IMR-90 (cell line): ENCODE results near the gene RUNX3. TPM values are rescaled to one million over a fixed set of nuclear protein-coding genes. Genes with fewer than 3 reads are reported as not detected.

Experiments
- ATAC-seq: fragments of 200-7000 bp; cut with Tn5 transposase; 2 replicates; pipeline ENCODE4 v1.9.1; 2020; ENCODE audit warnings: low read depth, mild to moderate bottlenecking, moderate library complexity
- BruUV-seq: library from RNA; stranded (reverse); fragments of 400-500 nt; replicated peaks from 2 replicates; lab custom pipeline; 2021; lab: Mats Ljungman, UMichigan
- CTCF ChIA-PET: fragments of 300-600 bp; formaldehyde crosslinking; extraction: SDS; loops from one replicate; lab custom pipeline; 2021; ENCODE audit warnings: antibody characterized with exemption; lab: Yijun Ruan, JAX
- POLR2A ChIA-PET: fragments of 300-600 bp; sonication (Branson Sonifier 250); formaldehyde crosslinking; loops from one replicate; lab custom pipeline; 2022; ENCODE audit warnings: antibody characterized with exemption; ENCODE audit not compliant: unreplicated experiment; lab: Charles Lee
- DNase-seq: peaks from one replicate; pipeline ENCODE4 v3.0.0; 2013
- H2AFZ ChIP-seq: replicated peaks from 2 replicates; pipeline ENCODE3; 2013; ENCODE audit warnings: low read length, mild to moderate bottlenecking; ENCODE audit not compliant: poor library complexity
- H2AK5ac ChIP-seq: 2 replicates; pipeline ENCODE4 v1.6.1; 2013; ENCODE audit warnings: low read depth, low read length, inconsistent platforms
- H2AK9ac ChIP-seq: replicated peaks from 2 replicates; pipeline ENCODE3; 2013; ENCODE audit warnings: mild to moderate bottlenecking, low read depth, low read length, moderate library complexity; ENCODE audit not compliant: poor library complexity
- H2BK120ac ChIP-seq: 2 replicates; pipeline ENCODE4 v1.6.1; 2013; ENCODE audit warnings: low read depth, low read length, inconsistent platforms
- H2BK15ac ChIP-seq: 3 replicates; pipeline ENCODE4 v1.6.1; 2013; ENCODE audit warnings: low read depth, low read length, inconsistent platforms
- H2BK20ac ChIP-seq: 2 replicates; pipeline ENCODE4 v1.6.1; 2013; ENCODE audit warnings: low read depth, mild to moderate bottlenecking, inconsistent platforms, low read length, moderate library complexity
- H2BK5ac ChIP-seq: 2 replicates; pipeline ENCODE4 v1.6.1; 2013; ENCODE audit warnings: mild to moderate bottlenecking, low read depth, low read length, inconsistent platforms; ENCODE audit not compliant: poor library complexity, severe bottlenecking
- H3K14ac ChIP-seq: replicated peaks from 2 replicates; pipeline ENCODE4 v1.6.1; 2013; ENCODE audit warnings: low read depth, low read length, inconsistent platforms
- H3K18ac ChIP-seq: 2 replicates; pipeline ENCODE4 v1.6.1; 2013; ENCODE audit warnings: low read depth, low read length, control low read depth
- H3K23ac ChIP-seq: 2 replicates; pipeline ENCODE4 v1.6.1; 2013; ENCODE audit warnings: low read depth, low read length, inconsistent platforms
- H3K27ac ChIP-seq: 2 replicates; pipeline ENCODE4 v1.5.1; 2013; ENCODE audit warnings: mild to moderate bottlenecking, control low read depth, low read length; ENCODE audit not compliant: insufficient read depth
- H3K27me3 ChIP-seq: 2 replicates; pipeline ENCODE4 v1.6.1; 2013; ENCODE audit warnings: low read length; ENCODE audit not compliant: control insufficient read depth, insufficient read depth
- H3K36me3 ChIP-seq: 2 replicates; pipeline ENCODE4 v1.6.1; 2013; ENCODE audit warnings: low read length, mixed read lengths; ENCODE audit not compliant: control insufficient read depth, insufficient read depth
- H3K4ac ChIP-seq: 2 replicates; pipeline ENCODE4 v1.6.1; 2013; ENCODE audit warnings: low read depth, low read length, inconsistent platforms
- H3K4me1 ChIP-seq: 2 replicates; pipeline ENCODE4 v1.6.1; 2013; ENCODE audit warnings: low read length, mixed read lengths; ENCODE audit not compliant: control insufficient read depth, insufficient read depth
- H3K4me2 ChIP-seq: 2 replicates; pipeline ENCODE4 v1.6.1; 2013; ENCODE audit warnings: low read depth, mild to moderate bottlenecking, control low read depth, low read length, moderate library complexity
- H3K4me3 ChIP-seq: 2 replicates; pipeline ENCODE4 v1.5.1; 2013; ENCODE audit warnings: low read depth, mild to moderate bottlenecking, control low read depth, low read length, moderate library complexity; ENCODE audit not compliant: insufficient read depth
- H3K56ac ChIP-seq: 2 replicates; pipeline ENCODE4 v1.6.1; 2013; ENCODE audit warnings: low read length, inconsistent platforms; ENCODE audit not compliant: insufficient read depth; ENCODE audit errors: extremely low read depth
- H3K79me1 ChIP-seq, 2 experiments: 2 replicates each; pipeline ENCODE4 v1.6.1; 2013; ENCODE audit warnings: low read length in 2 of 2, inconsistent platforms in 1 of 2, low read depth in 1 of 2
- H3K9ac ChIP-seq: 2 replicates; pipeline ENCODE4 v1.6.1; 2013; ENCODE audit warnings: low read depth, low read length, control low read depth
- H3K9me1 ChIP-seq: 2 replicates; pipeline ENCODE4 v1.6.1; 2013; ENCODE audit warnings: low read length, inconsistent platforms; ENCODE audit not compliant: insufficient read depth
- H3K9me3 ChIP-seq: 2 replicates; pipeline ENCODE4 v1.6.1; 2013; ENCODE audit warnings: low read length; ENCODE audit not compliant: control insufficient read depth, insufficient read depth
- H4K20me1 ChIP-seq: 2 replicates; pipeline ENCODE4 v1.6.1; 2013; ENCODE audit warnings: low read length, inconsistent platforms; ENCODE audit not compliant: insufficient read depth
- H4K5ac ChIP-seq: 2 replicates; pipeline ENCODE4 v1.6.1; 2013; ENCODE audit warnings: mild to moderate bottlenecking, low read depth, low read length, control low read depth
- H4K8ac ChIP-seq, 2 experiments: 2 replicates each; pipeline ENCODE4 v1.6.1; 2013; ENCODE audit warnings: low read depth in 2 of 2, low read length in 2 of 2, control low read depth in 1 of 2, inconsistent platforms in 1 of 2
- H4K91ac ChIP-seq: 2 replicates; pipeline ENCODE4 v1.6.1; 2013; ENCODE audit warnings: low read depth, low read length, inconsistent platforms; ENCODE audit not compliant: insufficient read depth
- BHLHE40 ChIP-seq: fragments of 150-350 bp; IDR thresholded peaks from 2 replicates; pipeline ENCODE4 v1.6.1; 2016; ENCODE audit warnings: mild to moderate bottlenecking, low read depth, low read length
- CHD1 ChIP-seq: IDR thresholded peaks from 2 replicates; pipeline ENCODE4 v1.6.1; 2012; ENCODE audit warnings: low read depth, low read length, improper control_type of control experiment
- FOS ChIP-seq: fragments of 150-350 bp; IDR thresholded peaks from 2 replicates; pipeline ENCODE4 v1.6.1; 2016; ENCODE audit warnings: low read depth, low read length
- MAFK ChIP-seq: IDR thresholded peaks from 2 replicates; pipeline ENCODE4 v1.6.1; 2012; ENCODE audit warnings: low read depth, low read length, improper control_type of control experiment
- MAZ ChIP-seq: IDR thresholded peaks from 2 replicates; pipeline ENCODE4 v1.6.1; 2012; ENCODE audit warnings: low read depth, mild to moderate bottlenecking, low read length, improper control_type of control experiment, moderate library complexity, borderline replicate concordance
- MXI1 ChIP-seq: IDR thresholded peaks from 2 replicates; pipeline ENCODE4 v1.6.1; 2012; ENCODE audit warnings: low read depth, mild to moderate bottlenecking, low read length, moderate library complexity, borderline replicate concordance
- NFE2L2 ChIP-seq: fragments of 150-350 bp; IDR thresholded peaks from 2 replicates; pipeline ENCODE4 v1.6.1; 2016; ENCODE audit warnings: low read depth, mild to moderate bottlenecking, low read length
- POLR2A ChIP-seq: IDR thresholded peaks from 2 replicates; pipeline ENCODE4 v1.6.1; 2012; ENCODE audit warnings: mild to moderate bottlenecking, low read depth, low read length
- RAD21 ChIP-seq: IDR thresholded peaks from 2 replicates; pipeline ENCODE4 v1.6.1; 2012; ENCODE audit warnings: low read length, improper control_type of control experiment
- RFX5 ChIP-seq: IDR thresholded peaks from 2 replicates; pipeline ENCODE4 v1.8.0; 2012; ENCODE audit warnings: low read depth, mild to moderate bottlenecking, low read length, moderate library complexity
- SMC3 ChIP-seq: fragments of 150-350 bp; IDR thresholded peaks from 2 replicates; pipeline ENCODE4 v1.6.1; 2016; ENCODE audit warnings: low read depth, mild to moderate bottlenecking, antibody characterized with exemption, low read length, moderate library complexity
- WGBS, 2 experiments: methylation state at CpG; one replicate each; pipeline versions ENCODE4 v1.1.5 to v1.1.7; 2013; ENCODE audit warnings: missing lambda C conversion rate in 2 of 2; ENCODE audit not compliant: insufficient read length in 1 of 2; ENCODE audit errors: extremely low coverage in 2 of 2; 5-methylcytosine and 5-hydroxymethylcytosine counted together
- dilution Hi-C: fragments of 300-500 bp; cut with HindIII; formaldehyde crosslinking; loops from one replicate; pipeline ENCODE4 v1.14.3; 2018; ENCODE audit warnings: low sequenced_read_pairs; ENCODE audit not compliant: unreplicated experiment
- in situ Hi-C: fragments of 300-500 bp; cut with MboI; formaldehyde crosslinking; loops from 3 replicates; pipeline ENCODE4 v1.14.3; 2019; ENCODE audit warnings: low sequenced_read_pairs, inconsistent platforms, mixed read lengths
- intact Hi-C: fragments of 100-400 bp; cut with micrococcal nuclease; formaldehyde crosslinking; loops from 2 replicates; pipeline ENCODE4 v1.10.0; 2022
- polyA plus RNA-seq, 3 experiments: library from polyadenylated mRNA; depleted of rRNA; stranded (reverse); fragments of >200 nt; gene quantifications; 2 replicates each; pipeline ENCODE4 v1.2.3, GENCODE V29; 2012; ENCODE audit warnings: low replicate concordance in 1 of 3
- total RNA-seq: library from RNA; depleted of rRNA; stranded (reverse); fragments of >200 nt; gene quantifications from 2 replicates; pipeline ENCODE4 v1.2.3, GENCODE V29; 2012
- TF ChIP-seq, protein P1 (sequence below): conservative IDR thresholded peaks from 2 replicates; pipeline ENCODE4 v1.5.1; 2012; ENCODE audit warnings: mild to moderate bottlenecking, low read depth, low read length, improper control_type of control experiment
- TF ChIP-seq, protein P2 (sequence below): fragments of 150-350 bp; IDR thresholded peaks from 2 replicates; pipeline ENCODE4 v1.6.1; 2017; ENCODE audit warnings: mild to moderate bottlenecking, antibody characterized with exemption, low read length, low read depth
- TF ChIP-seq, protein P3 (sequence below): fragments of 150-350 bp; IDR thresholded peaks from 2 replicates; pipeline ENCODE4 v1.6.1; 2016; ENCODE audit warnings: low read depth, mild to moderate bottlenecking, low read length, moderate library complexity, borderline replicate concordance

RUNX3 gene
- total and polyA plus RNA-seq, 2 of the 4 experiments (the other 2 are of a cell fraction) = 0.07 TPM; not detected in 1

DNA sequence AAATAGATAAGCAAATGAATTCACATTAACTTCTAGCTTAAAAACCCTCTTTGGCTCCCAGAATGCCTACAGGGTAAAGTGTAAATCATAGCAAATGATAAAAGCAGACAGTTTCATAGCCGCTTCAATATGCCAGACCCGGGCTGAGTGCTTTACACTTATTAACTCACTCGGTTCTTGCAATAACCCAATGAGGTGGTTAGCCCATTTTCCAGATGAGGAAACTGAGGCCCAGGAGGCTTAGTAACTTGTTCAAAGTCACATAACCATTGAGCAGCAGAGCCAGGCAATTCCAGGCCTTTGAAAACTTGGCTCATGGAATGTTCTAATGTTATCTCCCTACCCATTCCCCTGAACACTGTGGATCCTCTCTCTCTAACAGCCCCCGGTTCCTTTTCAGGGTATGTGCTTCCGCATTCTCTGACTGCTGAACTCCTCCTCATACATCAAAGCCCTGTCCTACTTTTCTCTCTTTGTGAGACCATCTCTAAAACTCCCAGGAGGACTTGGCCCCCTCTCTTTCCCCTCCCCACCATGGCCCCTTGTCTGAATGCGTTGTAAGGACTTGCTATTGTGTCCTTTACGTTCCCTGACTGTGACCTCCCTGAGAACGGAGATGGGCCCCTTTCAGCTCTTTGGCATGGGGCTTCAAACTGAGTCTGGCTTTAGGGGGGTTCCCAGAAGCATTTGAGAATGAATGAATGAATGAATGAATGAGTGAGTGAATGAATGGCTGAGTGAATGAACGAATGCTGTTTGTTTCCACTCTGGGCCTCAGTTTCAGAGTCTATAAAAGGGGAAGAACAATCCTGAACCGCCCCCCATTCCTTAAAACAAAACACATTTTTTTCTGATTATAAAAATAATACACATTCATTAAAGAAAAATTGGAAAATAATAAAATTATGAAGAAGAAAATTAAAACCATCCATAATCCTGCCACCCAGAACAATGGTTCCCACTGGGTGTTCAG lies 15.6 kb upstream of the RUNX3 start:
- Histone ChIP-seq H3K27ac (no peak overlapping the region), H3K36me3 (no peaks in the 10 kb centered on the region), H2BK120ac (no peak overlapping the region), H3K9me3 (no peaks in the 10 kb centered on the region), H3K18ac (no peak overlapping the region), H3K4me3 (no peak overlapping the region), H3K4me2 (no peak overlapping the region), H3K14ac (no peak overlapping the region), H4K91ac (no peak overlapping the region), H2BK20ac (no peak overlapping the region), H2AK9ac (no peak overlapping the region), H2BK5ac (no peak overlapping the region), H3K9ac (no peak overlapping the region), H3K9me1 (peaks cover 9% of the 10 kb centered on the region; the same call in 1 of the 2 replicates), H2AFZ (no peak overlapping the region), H3K27me3 (peaks cover 14% of the 10 kb centered on the region; the same call in 1 of the 2 replicates), H3K79me1 (no peaks in the 10 kb centered on the region), H3K4me1 (peaks cover 24% of the 10 kb centered on the region), H4K5ac (no peak overlapping the region), H3K23ac (no peak overlapping the region), H4K8ac (no peak overlapping the region), H2AK5ac (peak overlapping the region; percentile 28; the same call in 1 of the 2 replicates), H3K4ac (no peak overlapping the region), H2BK15ac (0 out of 3 replicates have a peak overlapping the region, but pooled peaks have one; percentile 46), H4K20me1 (no peaks in the 10 kb centered on the region), H3K56ac (no peak overlapping the region)
- in situ Hi-C loops = no loop called here
- intact Hi-C loops = no loop called here
- ATAC-seq (no peak), DNase-seq (no peak)
- no TSS peak for BruUV-seq
- dilution Hi-C loops = no loop called here
- CTCF ChIA-PET = no interaction called here
- POLR2A ChIA-PET = no interaction called here
- 91% methylated on average over 4 of the region's 10 CpGs; no CpG with 5 or more reads in 1 of the 2 experiments for WGBS, 2 experiments
- TF ChIP-seq, protein P1, sequence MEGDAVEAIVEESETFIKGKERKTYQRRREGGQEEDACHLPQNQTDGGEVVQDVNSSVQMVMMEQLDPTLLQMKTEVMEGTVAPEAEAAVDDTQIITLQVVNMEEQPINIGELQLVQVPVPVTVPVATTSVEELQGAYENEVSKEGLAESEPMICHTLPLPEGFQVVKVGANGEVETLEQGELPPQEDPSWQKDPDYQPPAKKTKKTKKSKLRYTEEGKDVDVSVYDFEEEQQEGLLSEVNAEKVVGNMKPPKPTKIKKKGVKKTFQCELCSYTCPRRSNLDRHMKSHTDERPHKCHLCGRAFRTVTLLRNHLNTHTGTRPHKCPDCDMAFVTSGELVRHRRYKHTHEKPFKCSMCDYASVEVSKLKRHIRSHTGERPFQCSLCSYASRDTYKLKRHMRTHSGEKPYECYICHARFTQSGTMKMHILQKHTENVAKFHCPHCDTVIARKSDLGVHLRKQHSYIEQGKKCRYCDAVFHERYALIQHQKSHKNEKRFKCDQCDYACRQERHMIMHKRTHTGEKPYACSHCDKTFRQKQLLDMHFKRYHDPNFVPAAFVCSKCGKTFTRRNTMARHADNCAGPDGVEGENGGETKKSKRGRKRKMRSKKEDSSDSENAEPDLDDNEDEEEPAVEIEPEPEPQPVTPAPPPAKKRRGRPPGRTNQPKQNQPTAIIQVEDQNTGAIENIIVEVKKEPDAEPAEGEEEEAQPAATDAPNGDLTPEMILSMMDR = no peak
- TF ChIP-seq CHD1 = no peak
- no peak for TF ChIP-seq RAD21
- TF ChIP-seq MAFK = no peak
- no peak for TF ChIP-seq MAZ
- TF ChIP-seq SMC3 = no peak
- no peak for TF ChIP-seq MXI1
- no peak for TF ChIP-seq POLR2A
- TF ChIP-seq NFE2L2 = no peak
- TF ChIP-seq, protein P2, sequence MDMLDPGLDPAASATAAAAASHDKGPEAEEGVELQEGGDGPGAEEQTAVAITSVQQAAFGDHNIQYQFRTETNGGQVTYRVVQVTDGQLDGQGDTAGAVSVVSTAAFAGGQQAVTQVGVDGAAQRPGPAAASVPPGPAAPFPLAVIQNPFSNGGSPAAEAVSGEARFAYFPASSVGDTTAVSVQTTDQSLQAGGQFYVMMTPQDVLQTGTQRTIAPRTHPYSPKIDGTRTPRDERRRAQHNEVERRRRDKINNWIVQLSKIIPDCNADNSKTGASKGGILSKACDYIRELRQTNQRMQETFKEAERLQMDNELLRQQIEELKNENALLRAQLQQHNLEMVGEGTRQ = no peak
- no peak for TF ChIP-seq RFX5
- no peak for TF ChIP-seq BHLHE40
- TF ChIP-seq, protein P3, sequence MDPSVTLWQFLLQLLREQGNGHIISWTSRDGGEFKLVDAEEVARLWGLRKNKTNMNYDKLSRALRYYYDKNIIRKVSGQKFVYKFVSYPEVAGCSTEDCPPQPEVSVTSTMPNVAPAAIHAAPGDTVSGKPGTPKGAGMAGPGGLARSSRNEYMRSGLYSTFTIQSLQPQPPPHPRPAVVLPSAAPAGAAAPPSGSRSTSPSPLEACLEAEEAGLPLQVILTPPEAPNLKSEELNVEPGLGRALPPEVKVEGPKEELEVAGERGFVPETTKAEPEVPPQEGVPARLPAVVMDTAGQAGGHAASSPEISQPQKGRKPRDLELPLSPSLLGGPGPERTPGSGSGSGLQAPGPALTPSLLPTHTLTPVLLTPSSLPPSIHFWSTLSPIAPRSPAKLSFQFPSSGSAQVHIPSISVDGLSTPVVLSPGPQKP = no peak
- no peak for TF ChIP-seq FOS
